ENCODE data around the gene DNAJC16.

- no peak for TF ChIP-seq POLR2A (IDR thresholded peaks at IDR 0.05; ENCODE audit: extremely low read depth, insufficient read length)
- no peak for TF ChIP-seq CTCF (IDR thresholded peaks at IDR 0.05; ENCODE audit: low read depth, low read length)
- no peak for TF ChIP-seq MAX (IDR thresholded peaks at IDR 0.05; ENCODE audit: low read depth, low read length)
- no peak for TF ChIP-seq MYC (IDR thresholded peaks at IDR 0.05; ENCODE audit: low read depth, low read length)
Observed at GRCh38 chr1:15624133-15624714, 97.6 kb downstream of the DNAJC16 start.

Data from NB4 (cell line).